OCI-LY7 (cell line): ENCODE measurements around the gene ITGA2. TPM values are rescaled to one million over a fixed set of nuclear protein-coding genes. Genes with fewer than 3 reads are reported as not detected.

Source experiments
- BruUV-seq: library from RNA; stranded (reverse); fragments of 400-500 nt; replicated peaks from 2 replicates; lab custom pipeline; 2021; lab: Mats Ljungman, UMichigan
- CTCF ChIA-PET: fragments of 300-600 bp; sonication (Branson Sonifier 250); formaldehyde crosslinking; loops from one replicate; lab custom pipeline; 2022; ENCODE audit warnings: antibody characterized with exemption; ENCODE audit not compliant: unreplicated experiment; lab: Charles Lee
- POLR2A ChIA-PET: fragments of 300-600 bp; sonication (Branson Sonifier 250); formaldehyde crosslinking; loops from one replicate; lab custom pipeline; 2022; ENCODE audit warnings: antibody characterized with exemption; lab: Charles Lee
- DNase-seq: peaks from one replicate; pipeline ENCODE4 v3.0.0-alpha.2; 2015; ENCODE audit warnings: low spot score
- H2AFZ ChIP-seq: fragments of 200-600 bp; sonication (generic), shearing (Covaris generic); 2 replicates; pipeline ENCODE4 v1.6.1; 2014; ENCODE audit warnings: mild to moderate bottlenecking, antibody characterized with exemption, low read length, moderate library complexity
- H3K27ac ChIP-seq: fragments of 200-600 bp; sonication (generic); 2 replicates; pipeline ENCODE4 v1.5.1; 2014; ENCODE audit warnings: mixed run types, low read depth, mild to moderate bottlenecking, moderate library complexity, low read length, inconsistent platforms; ENCODE audit not compliant: poor library complexity, severe bottlenecking
- H3K36me3 ChIP-seq: fragments of 200-600 bp; sonication (generic); 2 replicates; pipeline ENCODE4 v1.6.1; 2014; ENCODE audit warnings: mild to moderate bottlenecking, antibody characterized with exemption, low read length, moderate library complexity, mixed read lengths; ENCODE audit not compliant: insufficient read depth
- H3K4me1 ChIP-seq: fragments of 200-600 bp; sonication (generic); 2 replicates; pipeline ENCODE4 v1.5.1; 2014; ENCODE audit warnings: mild to moderate bottlenecking, low read length; ENCODE audit not compliant: insufficient read depth, poor library complexity, severe bottlenecking
- H3K4me2 ChIP-seq: fragments of 200-600 bp; sonication (generic); 2 replicates; pipeline ENCODE4 v1.6.1; 2014; ENCODE audit warnings: mild to moderate bottlenecking, low read length
- H3K4me3 ChIP-seq: fragments of 200-600 bp; sonication (generic); 2 replicates; pipeline ENCODE4 v1.5.1; 2014; ENCODE audit warnings: mild to moderate bottlenecking, low read depth, low read length; ENCODE audit not compliant: poor library complexity, severe bottlenecking
- H3K79me2 ChIP-seq: fragments of 200-600 bp; sonication (generic); 2 replicates; pipeline ENCODE4 v1.6.1; 2016; ENCODE audit warnings: low read depth, mild to moderate bottlenecking, low read length, moderate library complexity, mixed read lengths; ENCODE audit not compliant: insufficient read depth
- H3K9me2 ChIP-seq: fragments of 200-600 bp; sonication (generic); 2 replicates; pipeline ENCODE4 v1.6.1; 2016; ENCODE audit warnings: mild to moderate bottlenecking, low read length, mixed read lengths; ENCODE audit not compliant: insufficient read depth
- H3K9me3 ChIP-seq: fragments of 200-600 bp; sonication (generic); 2 replicates; pipeline ENCODE4 v1.6.1; 2014; ENCODE audit warnings: mild to moderate bottlenecking, mixed run types, low read length, mixed read lengths
- H4K20me1 ChIP-seq: fragments of 200-600 bp; sonication (generic); 2 replicates; pipeline ENCODE4 v1.6.1; 2014; ENCODE audit warnings: mild to moderate bottlenecking, antibody characterized with exemption, low read length, moderate library complexity, mixed read lengths; ENCODE audit not compliant: insufficient read depth
- CTCF ChIP-seq: fragments of 200-600 bp; sonication (generic); conservative IDR thresholded peaks from 2 replicates; pipeline ENCODE4 v1.5.1; 2014; ENCODE audit warnings: mild to moderate bottlenecking, antibody characterized with exemption, low read length, moderate library complexity, mixed read lengths
- EZH2phosphoT487 ChIP-seq: fragments of 200-600 bp; sonication (generic); IDR thresholded peaks from 2 replicates; pipeline ENCODE4 v1.6.1; 2018; ENCODE audit warnings: low read depth, borderline replicate concordance, mild to moderate bottlenecking, mixed run types, antibody characterized with exemption, low read length, moderate library complexity, mixed read lengths
- intact Hi-C: fragments of 100-400 bp; cut with micrococcal nuclease; formaldehyde crosslinking; loops from one replicate; pipeline ENCODE4 v1.10.0; 2022; ENCODE audit not compliant: unreplicated experiment
- total RNA-seq, 2 experiments: library from RNA; depleted of rRNA in 1 of 2; stranded (reverse); fragments of >200 nt in 1 of 2; shearing (Covaris generic) in 1 of 2; gene quantifications; 2 replicates each; pipeline ENCODE4 v1.2.3, GENCODE V29; 2014 to 2022

Gene ITGA2
- total RNA-seq, 2 experiments from 2014 or later = not detected

GRCh38 chr5:53109056-53109442 is 119.9 kb downstream of the ITGA2 start:
- no peaks in the 10 kb centered on the region for H3K36me3 ChIP-seq
- TF ChIP-seq EZH2phosphoT487 (no peak), CTCF (no peak)
- H3K4me1 ChIP-seq = peaks cover 16% of the 10 kb centered on the region
- peak overlapping the region; percentile 95 for H2AFZ ChIP-seq
- H3K9me2 ChIP-seq = no peaks in the 10 kb centered on the region
- peak; percentile 14 for DNase-seq
- H3K79me2 ChIP-seq = no peaks in the 10 kb centered on the region; the same call in 1 of the 2 replicates
- no TSS peak for BruUV-seq
- POLR2A ChIA-PET = interaction anchor here (0.5 to 1.7 kb wide), 12 partner anchors 11 to 1384 kb away, joined by 3 to 13 read pairs (median 4); no protein-coding TSS in a partner anchor
- intact Hi-C loops = loop anchor here (2.0 kb wide), 1 partner anchor 310 kb away; no protein-coding TSS in a partner anchor
- CTCF ChIA-PET = interaction anchor here (0.6 kb wide), 1 partner anchor 12 kb away, joined by 3 read pairs; no protein-coding TSS in a partner anchor
- no peak overlapping the region for H3K27ac ChIP-seq
- peak overlapping the region; percentile 74 for H3K4me3 ChIP-seq
- H3K4me2 ChIP-seq = peak overlapping the region; percentile 88
- peaks cover 5% of the 10 kb centered on the region; the same call in 1 of the 2 replicates for H3K9me3 ChIP-seq
- no peaks in the 10 kb centered on the region for H4K20me1 ChIP-seq

- ChIA-PET POLR2A (interaction anchor here (0.5 to 1.7 kb wide), 13 partner anchors 12 to 1384 kb away, joined by 3 to 13 read pairs (median 4); no protein-coding TSS in a partner anchor), CTCF (interaction anchor here (0.6 kb wide), 1 partner anchor 13 kb away, joined by 3 read pairs; no protein-coding TSS in a partner anchor)
- Histone ChIP-seq H3K36me3 (no peaks in the 10 kb centered on the region), H2AFZ (peak within 1 kb of the TSS; percentile 95), H3K79me2 (no peaks in the 10 kb centered on the region; the same call in 1 of the 2 replicates), H3K4me3 (peak within 1 kb of the TSS; percentile 74), H3K27ac (no peak within 1 kb of the TSS), H3K9me3 (peaks cover 5% of the 10 kb centered on the region; the same call in 1 of the 2 replicates), H3K4me1 (peaks cover 16% of the 10 kb centered on the region), H3K9me2 (no peaks in the 10 kb centered on the region), H4K20me1 (no peaks in the 10 kb centered on the region), H3K4me2 (peak within 1 kb of the TSS; percentile 88)
- intact Hi-C loops = loop anchor here (2.0 kb wide), 1 partner anchor 311 kb away; no protein-coding TSS in a partner anchor
- peak; percentile 92 for DNase-seq
- no peak for TF ChIP-seq EZH2phosphoT487
- no peak for TF ChIP-seq CTCF
- no TSS peak for BruUV-seq
Measured at GRCh38 chr5:53109443-53110127, 120.4 kb downstream of the ITGA2 start, which contains the start of gene MOCS2. Gene MOCS2, minus strand, starts transcription at chr5:53109757. Its CDS starts 2,583 bp downstream, at chr5:53107174.
